Lung (tissue), 12 donors: Measurements from ENCODE around the gene MND1. TPM values are rescaled to one million over a fixed set of nuclear protein-coding genes. Genes with fewer than 3 reads are reported as not detected.

Experiments
- ATAC-seq: fragments of 200-7000 bp; cut with Tn5 transposase; one replicate; pipeline ENCODE4 v1.9.1; 2020; ENCODE audit warnings: moderate number of reproducible peaks; ENCODE audit not compliant: insufficient read depth, low FRiP score
- DNase-seq, 3 donors: peaks; one replicate each; pipeline ENCODE4 v3.0.0-alpha.2; 2013 to 2017
- H3K27ac ChIP-seq, 2 donors: one replicate each; pipeline ENCODE4 v1.5.1; 2013; ENCODE audit warnings: mild to moderate bottlenecking in 2 of 2, moderate library complexity in 2 of 2, control low read depth in 1 of 2, inconsistent platforms in 1 of 2, low read depth in 1 of 2, low read length in 1 of 2
- H3K27me3 ChIP-seq, 3 donors: one replicate each; pipeline ENCODE4 v1.5.1; 2013; ENCODE audit warnings: low read length in 2 of 3; ENCODE audit not compliant: control insufficient read depth in 3 of 3, insufficient read depth in 3 of 3
- H3K36me3 ChIP-seq, 4 donors: one replicate each; pipeline ENCODE4 v1.5.1; 2013; ENCODE audit warnings: low read length in 4 of 4, mild to moderate bottlenecking in 1 of 4, moderate library complexity in 1 of 4; ENCODE audit not compliant: control insufficient read depth in 4 of 4, insufficient read depth in 4 of 4
- H3K4me1 ChIP-seq, 5 donors: one replicate each; pipeline ENCODE4 v1.5.1; 2013; ENCODE audit warnings: low read length in 5 of 5, mild to moderate bottlenecking in 2 of 5, moderate library complexity in 1 of 5; ENCODE audit not compliant: control insufficient read depth in 5 of 5, insufficient read depth in 5 of 5
- H3K4me3 ChIP-seq: one replicate; pipeline ENCODE4 v1.5.1; 2013; ENCODE audit warnings: mild to moderate bottlenecking, control low read depth, moderate library complexity
- H3K9ac ChIP-seq, 2 donors: one replicate each; pipeline ENCODE4 v1.5.1; 2013; ENCODE audit warnings: low read length in 2 of 2, control low read depth in 1 of 2; ENCODE audit not compliant: insufficient read depth in 1 of 2
- H3K9me3 ChIP-seq, 4 donors: one replicate each; pipeline ENCODE4 v1.5.1; 2013; ENCODE audit warnings: low read length in 3 of 4, mild to moderate bottlenecking in 1 of 4, moderate library complexity in 1 of 4; ENCODE audit not compliant: control insufficient read depth in 4 of 4, insufficient read depth in 3 of 4
- WGBS, 2 donors: extraction: QIAGEN DNeasy Blood & Tissue Kit; methylation state at CpG; one replicate each; pipeline ENCODE4 v1.1.7; 2013; 5-methylcytosine and 5-hydroxymethylcytosine counted together
- polyA plus RNA-seq, 2 donors: library from polyadenylated mRNA; stranded (reverse); fragments of 200-250 nt; gene quantifications; one replicate each; pipeline ENCODE4 v1.2.1, GENCODE V29; 2013
- total RNA-seq, 2 donors: library from RNA; depleted of rRNA in 1 of 2; stranded (reverse); fragments of >200 nt in 1 of 2; gene quantifications; one replicate each; pipeline ENCODE4 v1.2.1, GENCODE V29; 2014 to 2021
- TF ChIP-seq, protein P1 (sequence below): IDR thresholded peaks from 2 replicates; pipeline ENCODE4 v1.5.1; 2012; ENCODE audit warnings: mild to moderate bottlenecking; ENCODE audit errors: control extremely low read depth, extremely low read depth
- donor health status: control.
- donor health status: control.
- donor health status: Bipolar disorder and iron deficiency.
- donor health status: healthy.
- donor health status: DM: yes; HTN: yes; CAD: no.

Gene MND1
- total and polyA plus RNA-seq, 4 donors, result 0.80 to 4.4 (median 1.2) TPM

- Histone ChIP-seq H3K27me3 (no peaks in the 10 kb centered on the region), H3K4me3 (no peak overlapping the region), H3K4me1 (no peaks in the 10 kb centered on the region), H3K27ac (no peak overlapping the region), H3K9me3 (no peaks in the 10 kb centered on the region), H3K9ac (no peak overlapping the region), H3K36me3 (peaks cover 4 to 18% (median 8%) of the 10 kb centered on the region in 4 donors)
- DNase-seq (no peak), ATAC-seq (no peak)
- TF ChIP-seq, protein P1, sequence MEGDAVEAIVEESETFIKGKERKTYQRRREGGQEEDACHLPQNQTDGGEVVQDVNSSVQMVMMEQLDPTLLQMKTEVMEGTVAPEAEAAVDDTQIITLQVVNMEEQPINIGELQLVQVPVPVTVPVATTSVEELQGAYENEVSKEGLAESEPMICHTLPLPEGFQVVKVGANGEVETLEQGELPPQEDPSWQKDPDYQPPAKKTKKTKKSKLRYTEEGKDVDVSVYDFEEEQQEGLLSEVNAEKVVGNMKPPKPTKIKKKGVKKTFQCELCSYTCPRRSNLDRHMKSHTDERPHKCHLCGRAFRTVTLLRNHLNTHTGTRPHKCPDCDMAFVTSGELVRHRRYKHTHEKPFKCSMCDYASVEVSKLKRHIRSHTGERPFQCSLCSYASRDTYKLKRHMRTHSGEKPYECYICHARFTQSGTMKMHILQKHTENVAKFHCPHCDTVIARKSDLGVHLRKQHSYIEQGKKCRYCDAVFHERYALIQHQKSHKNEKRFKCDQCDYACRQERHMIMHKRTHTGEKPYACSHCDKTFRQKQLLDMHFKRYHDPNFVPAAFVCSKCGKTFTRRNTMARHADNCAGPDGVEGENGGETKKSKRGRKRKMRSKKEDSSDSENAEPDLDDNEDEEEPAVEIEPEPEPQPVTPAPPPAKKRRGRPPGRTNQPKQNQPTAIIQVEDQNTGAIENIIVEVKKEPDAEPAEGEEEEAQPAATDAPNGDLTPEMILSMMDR, result no peak
- WGBS, 2 donors, result 94% methylated on average over 11 of the region's 11 CpGs
Measured at GRCh38 chr4:153326513-153326912, 18.0 kb upstream of the MND1 start.

DNA sequence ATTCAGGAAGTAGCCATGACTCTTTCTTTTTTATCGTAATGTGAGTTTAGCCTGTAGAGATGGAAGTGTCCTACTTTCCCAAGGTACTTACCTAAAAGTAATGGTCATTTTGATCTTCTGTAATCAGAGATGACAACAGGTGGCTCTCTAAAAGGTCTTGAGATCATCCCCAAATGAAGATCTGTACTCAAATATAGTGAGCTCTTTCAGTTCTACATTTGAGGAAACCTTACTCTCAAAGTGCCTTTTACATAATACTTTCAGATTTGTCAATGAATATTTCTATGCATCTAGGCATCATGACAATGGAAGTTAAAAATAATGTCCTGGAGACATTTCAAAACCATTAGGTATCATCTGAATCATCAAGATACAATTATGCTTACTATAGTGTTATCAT lies 17.2 kb upstream of the MND1 start:
- Histone ChIP-seq H3K4me1 (no peaks in the 10 kb centered on the region), H3K36me3 (peaks cover 4 to 19% (median 8%) of the 10 kb centered on the region in 4 donors), H3K9me3 (no peaks in the 10 kb centered on the region), H3K9ac (no peak overlapping the region), H3K4me3 (no peak overlapping the region), H3K27ac (no peak overlapping the region), H3K27me3 (no peaks in the 10 kb centered on the region)
- TF ChIP-seq, protein P1, result no peak
- 57 to 72% methylated on average over 1 of the region's 1 CpG for WGBS, 2 donors
- ATAC-seq (no peak), DNase-seq (no peak)

- Histone ChIP-seq H3K36me3 (peaks cover 0 to 20% (median 6%) of the 10 kb centered on the region in 4 donors), H3K4me3 (no peak overlapping the region), H3K4me1 (no peaks in the 10 kb centered on the region), H3K9me3 (no peaks in the 10 kb centered on the region), H3K27me3 (no peaks in the 10 kb centered on the region), H3K27ac (no peak overlapping the region), H3K9ac (no peak overlapping the region)
- ATAC-seq (no peak), DNase-seq (no peak)
- 95 to 99% methylated on average over 2 of the region's 2 CpGs for WGBS, 2 donors
- TF ChIP-seq, protein P1, result no peak
Measured at GRCh38 chr4:153332936-153333335, 11.6 kb upstream of the MND1 start.

DNA sequence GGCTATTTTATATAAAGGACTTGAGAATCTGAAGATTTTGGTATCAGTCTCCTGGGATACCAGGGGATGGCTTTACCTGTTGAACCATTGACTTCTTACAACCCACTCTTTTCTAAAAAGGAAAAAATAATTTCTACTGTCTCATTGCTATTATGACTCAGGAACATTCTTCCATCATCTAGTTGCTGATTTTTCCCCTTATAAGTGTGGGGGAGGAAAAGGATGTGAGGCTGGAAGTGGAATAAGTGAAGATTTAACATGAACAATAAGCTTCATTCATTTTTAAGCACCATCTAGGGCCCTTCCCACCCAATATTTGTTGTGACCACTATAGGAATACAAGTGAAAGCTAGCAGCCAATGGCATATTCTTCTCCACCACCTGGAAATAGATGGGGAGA lies 10.6 kb upstream of the MND1 start:
- no peak for ATAC-seq
- no peak overlapping the region for H3K27ac ChIP-seq
- H3K9me3 ChIP-seq, result no peaks in the 10 kb centered on the region
- H3K27me3 ChIP-seq, result no peaks in the 10 kb centered on the region
- TF ChIP-seq, protein P1, result no peak
- H3K4me1 ChIP-seq, result no peaks in the 10 kb centered on the region
- H3K4me3 ChIP-seq, result no peak overlapping the region
- no peak overlapping the region for H3K9ac ChIP-seq
- H3K36me3 ChIP-seq, result peaks cover 0 to 20% (median 5%) of the 10 kb centered on the region in 4 donors
- no peak for DNase-seq
